ENCODE data around the gene LCN15.

- TF ChIP-seq CTCF (IDR thresholded peaks at IDR 0.05) (no peak), POLR2AphosphoS5 (IDR thresholded peaks at IDR 0.05) (no peak), POLR2A (IDR thresholded peaks at IDR 0.05) (no peak)
Measured at GRCh38 chr9:136757328-136757727, 7.0 kb downstream of the LCN15 start.

All from gastroesophageal sphincter (tissue), 3 donors.